ENCODE results near the gene CHD9NB. TPM values are rescaled to one million over a fixed set of nuclear protein-coding genes. Genes with fewer than 3 reads are reported as not detected.
A peak's percentile ranks its signal among the peaks of the same experiment; 100 is the strongest.

The CHD9NB gene
- total and polyA plus RNA-seq, 9 of the 15 experiments (the other 6 are each of a cell fraction or from before 2014, with no cell fraction given) = 0.06 to 0.10 (median 0.07) TPM; not detected in 6

DNA sequence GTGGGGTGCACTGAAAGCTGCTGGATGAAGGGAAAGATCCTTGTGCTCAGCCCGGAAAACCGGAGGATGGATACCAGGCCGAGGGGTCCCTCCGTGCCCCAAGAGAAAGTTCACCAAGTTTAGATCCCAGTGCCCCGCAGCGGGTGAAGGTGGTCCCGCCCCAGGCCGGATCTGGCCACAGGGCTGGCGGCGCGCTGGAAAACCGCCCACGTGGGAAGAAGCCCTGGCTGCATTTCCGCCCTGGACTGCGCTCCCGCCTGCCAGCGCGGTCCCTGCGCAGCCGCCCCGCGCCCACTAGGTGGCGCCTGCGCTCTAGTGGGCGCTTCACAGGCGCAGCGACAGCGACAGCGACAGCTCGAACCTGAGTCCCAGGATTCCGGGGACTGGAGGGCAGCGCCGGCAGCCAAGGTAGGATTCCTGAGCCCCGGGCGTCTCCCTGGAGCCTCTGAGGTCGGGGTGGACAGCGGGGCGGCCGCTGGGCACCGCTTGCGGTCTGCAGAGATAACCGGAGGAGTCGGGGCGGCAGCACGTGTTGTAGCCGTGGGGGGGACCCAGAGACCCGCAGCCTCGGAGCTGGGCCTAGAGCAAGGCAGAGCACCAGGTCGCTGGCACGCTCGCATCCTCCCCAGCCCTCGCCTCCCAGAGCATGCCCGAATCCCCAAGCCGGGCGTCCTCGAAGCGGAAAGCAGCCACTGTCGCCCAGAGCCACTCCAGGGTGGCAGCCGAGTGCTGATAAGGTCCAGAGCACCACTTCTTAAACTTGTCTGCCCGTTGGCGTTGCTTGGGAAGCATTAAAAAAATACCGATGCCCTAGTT lies 2.2 kb upstream of the CHD9NB start, which contains the start of gene CHD9 (continued):
- TF ChIP-seq ZBTB49 (CRISPR knock-in tag; IDR thresholded peaks at IDR 0.05; ENCODE audit: borderline replicate concordance) = 0 out of 2 replicates have a peak, but pooled peaks have one; percentile 10
- TF ChIP-seq U2AF1 (optimal IDR thresholded peaks at IDR 0.05; ENCODE audit: low read depth, low read length) = peak; percentile 83
- TF ChIP-seq ZNF217 (CRISPR knock-in tag; IDR thresholded peaks at IDR 0.05) = no peak
- peak; percentile 52 for TF ChIP-seq POLR2A (conservative IDR thresholded peaks at IDR 0.05)
- 0 out of 2 replicates have a peak, but pooled peaks have one; percentile 20 for TF ChIP-seq ARID1B (IDR thresholded peaks at IDR 0.05)
- TF ChIP-seq, protein P1, sequence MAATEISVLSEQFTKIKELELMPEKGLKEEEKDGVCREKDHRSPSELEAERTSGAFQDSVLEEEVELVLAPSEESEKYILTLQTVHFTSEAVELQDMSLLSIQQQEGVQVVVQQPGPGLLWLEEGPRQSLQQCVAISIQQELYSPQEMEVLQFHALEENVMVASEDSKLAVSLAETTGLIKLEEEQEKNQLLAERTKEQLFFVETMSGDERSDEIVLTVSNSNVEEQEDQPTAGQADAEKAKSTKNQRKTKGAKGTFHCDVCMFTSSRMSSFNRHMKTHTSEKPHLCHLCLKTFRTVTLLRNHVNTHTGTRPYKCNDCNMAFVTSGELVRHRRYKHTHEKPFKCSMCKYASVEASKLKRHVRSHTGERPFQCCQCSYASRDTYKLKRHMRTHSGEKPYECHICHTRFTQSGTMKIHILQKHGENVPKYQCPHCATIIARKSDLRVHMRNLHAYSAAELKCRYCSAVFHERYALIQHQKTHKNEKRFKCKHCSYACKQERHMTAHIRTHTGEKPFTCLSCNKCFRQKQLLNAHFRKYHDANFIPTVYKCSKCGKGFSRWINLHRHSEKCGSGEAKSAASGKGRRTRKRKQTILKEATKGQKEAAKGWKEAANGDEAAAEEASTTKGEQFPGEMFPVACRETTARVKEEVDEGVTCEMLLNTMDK (IDR thresholded peaks at IDR 0.05; ENCODE audit: borderline replicate concordance, insufficient read depth, low read depth, low read length, poor library complexity, severe bottlenecking) = peak; percentile 78
- TF ChIP-seq MTA2 (IDR thresholded peaks at IDR 0.05; ENCODE audit: low read depth) = no peak
- TF ChIP-seq L3MBTL2 (IDR thresholded peaks at IDR 0.05) = peak; percentile 87
- TF ChIP-seq, protein P2, sequence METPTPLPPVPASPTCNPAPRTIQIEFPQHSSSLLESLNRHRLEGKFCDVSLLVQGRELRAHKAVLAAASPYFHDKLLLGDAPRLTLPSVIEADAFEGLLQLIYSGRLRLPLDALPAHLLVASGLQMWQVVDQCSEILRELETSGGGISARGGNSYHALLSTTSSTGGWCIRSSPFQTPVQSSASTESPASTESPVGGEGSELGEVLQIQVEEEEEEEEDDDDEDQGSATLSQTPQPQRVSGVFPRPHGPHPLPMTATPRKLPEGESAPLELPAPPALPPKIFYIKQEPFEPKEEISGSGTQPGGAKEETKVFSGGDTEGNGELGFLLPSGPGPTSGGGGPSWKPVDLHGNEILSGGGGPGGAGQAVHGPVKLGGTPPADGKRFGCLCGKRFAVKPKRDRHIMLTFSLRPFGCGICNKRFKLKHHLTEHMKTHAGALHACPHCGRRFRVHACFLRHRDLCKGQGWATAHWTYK (CRISPR knock-in tag; IDR thresholded peaks at IDR 0.05) = peak; percentile 59; the same call in 1 of the 2 replicates
- peak; percentile 1; the same call in 1 of the 2 replicates for TF ChIP-seq POLR2H (tag; IDR thresholded peaks at IDR 0.05; ENCODE audit: low read depth)
- TF ChIP-seq ZFX (CRISPR knock-in tag; IDR thresholded peaks at IDR 0.05) = peak; percentile 76
- TF ChIP-seq, protein P3, sequence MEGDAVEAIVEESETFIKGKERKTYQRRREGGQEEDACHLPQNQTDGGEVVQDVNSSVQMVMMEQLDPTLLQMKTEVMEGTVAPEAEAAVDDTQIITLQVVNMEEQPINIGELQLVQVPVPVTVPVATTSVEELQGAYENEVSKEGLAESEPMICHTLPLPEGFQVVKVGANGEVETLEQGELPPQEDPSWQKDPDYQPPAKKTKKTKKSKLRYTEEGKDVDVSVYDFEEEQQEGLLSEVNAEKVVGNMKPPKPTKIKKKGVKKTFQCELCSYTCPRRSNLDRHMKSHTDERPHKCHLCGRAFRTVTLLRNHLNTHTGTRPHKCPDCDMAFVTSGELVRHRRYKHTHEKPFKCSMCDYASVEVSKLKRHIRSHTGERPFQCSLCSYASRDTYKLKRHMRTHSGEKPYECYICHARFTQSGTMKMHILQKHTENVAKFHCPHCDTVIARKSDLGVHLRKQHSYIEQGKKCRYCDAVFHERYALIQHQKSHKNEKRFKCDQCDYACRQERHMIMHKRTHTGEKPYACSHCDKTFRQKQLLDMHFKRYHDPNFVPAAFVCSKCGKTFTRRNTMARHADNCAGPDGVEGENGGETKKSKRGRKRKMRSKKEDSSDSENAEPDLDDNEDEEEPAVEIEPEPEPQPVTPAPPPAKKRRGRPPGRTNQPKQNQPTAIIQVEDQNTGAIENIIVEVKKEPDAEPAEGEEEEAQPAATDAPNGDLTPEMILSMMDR (IDR thresholded peaks at IDR 0.05 in 2 of 3, conservative IDR thresholded peaks at IDR 0.05 in 1 of 3; ENCODE audit: insufficient read depth in 2 of 3, low read depth in 1 of 3, low read length in 3 of 3) = peak; percentile 96 to 98 (median 97)
- TF ChIP-seq CHD1 (IDR thresholded peaks at IDR 0.05; ENCODE audit: low read length) = peak; percentile 58
- TF ChIP-seq MLX (CRISPR knock-in tag; conservative IDR thresholded peaks at IDR 0.05) = no peak
- TF ChIP-seq, protein P4, sequence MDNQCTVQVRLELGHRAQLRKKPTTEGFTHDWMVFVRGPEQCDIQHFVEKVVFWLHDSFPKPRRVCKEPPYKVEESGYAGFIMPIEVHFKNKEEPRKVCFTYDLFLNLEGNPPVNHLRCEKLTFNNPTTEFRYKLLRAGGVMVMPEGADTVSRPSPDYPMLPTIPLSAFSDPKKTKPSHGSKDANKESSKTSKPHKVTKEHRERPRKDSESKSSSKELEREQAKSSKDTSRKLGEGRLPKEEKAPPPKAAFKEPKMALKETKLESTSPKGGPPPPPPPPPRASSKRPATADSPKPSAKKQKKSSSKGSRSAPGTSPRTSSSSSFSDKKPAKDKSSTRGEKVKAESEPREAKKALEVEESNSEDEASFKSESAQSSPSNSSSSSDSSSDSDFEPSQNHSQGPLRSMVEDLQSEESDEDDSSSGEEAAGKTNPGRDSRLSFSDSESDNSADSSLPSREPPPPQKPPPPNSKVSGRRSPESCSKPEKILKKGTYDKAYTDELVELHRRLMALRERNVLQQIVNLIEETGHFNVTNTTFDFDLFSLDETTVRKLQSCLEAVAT (IDR thresholded peaks at IDR 0.05) = no peak
- peak; percentile 80; the same call in 1 of the 2 replicates for TF ChIP-seq ZKSCAN1 (IDR thresholded peaks at IDR 0.05; ENCODE audit: low read depth, low read length)

Data from K562 (cell line).